B cell (primary cell): Measurements from ENCODE around the gene APBA3. TPM values are rescaled to one million over a fixed set of nuclear protein-coding genes. Genes with fewer than 3 reads are reported as not detected.

Source experiments
- ATAC-seq: fragments of 200-7000 bp; cut with Tn5 transposase; one replicate; pipeline ENCODE4 v1.10.0; 2021; ENCODE audit warnings: low read depth, mild to moderate bottlenecking, moderate number of reproducible peaks, moderate library complexity
- CTCF ChIA-PET: fragments of 350-600 bp; sonication (Branson Sonifier 250); formaldehyde crosslinking; loops from one replicate; lab custom pipeline; 2021; ENCODE audit warnings: antibody characterized with exemption, inconsistent platforms; lab: Charles Lee
- POLR2A ChIA-PET: fragments of 350-600 bp; sonication (Branson Sonifier 250); formaldehyde crosslinking; loops from one replicate; lab custom pipeline; 2021; ENCODE audit warnings: antibody characterized with exemption; lab: Charles Lee
- DNase-seq: peaks from one replicate; pipeline ENCODE4 v3.0.0; 2013
- H2AFZ ChIP-seq: 2 replicates; pipeline ENCODE4 v1.6.1; 2012; ENCODE audit warnings: mild to moderate bottlenecking, low read depth, low read length; ENCODE audit not compliant: insufficient read depth, poor library complexity, severe bottlenecking
- H3K27ac ChIP-seq, 2 donors: 1 replicate in 1 of 2; 2 replicates in 1 of 2; pipeline ENCODE4 v1.5.1; 2012 to 2013; ENCODE audit warnings: low read length in 2 of 2, mild to moderate bottlenecking in 2 of 2, moderate library complexity in 1 of 2
- H3K27me3 ChIP-seq, 4 experiments: fragments of 200-600 bp in 1 of 4; sonication (generic) in 1 of 4; replicated peaks in 1 of 4; 1 replicate in 2 of 4; 2 replicates in 2 of 4; pipeline versions ENCODE4 v1.6.1 to v1.7.0; 2013 to 2016; ENCODE audit warnings: low read length in 3 of 4, mild to moderate bottlenecking in 2 of 4, mixed read lengths in 1 of 4, moderate library complexity in 1 of 4; ENCODE audit not compliant: insufficient read depth in 4 of 4, control insufficient read depth in 3 of 4; ENCODE audit errors: control extremely low read depth in 1 of 4
- H3K36me3 ChIP-seq, 2 experiments: replicated peaks in 1 of 2; 1 replicate in 1 of 2; 2 replicates in 1 of 2; pipeline versions ENCODE4 v1.6.1 to v1.7.1; 2013; ENCODE audit warnings: low read length in 1 of 2; ENCODE audit not compliant: insufficient read depth in 2 of 2, control insufficient read depth in 1 of 2; ENCODE audit errors: control extremely low read depth in 1 of 2, extremely low read depth in 1 of 2
- H3K4me1 ChIP-seq, 2 donors: fragments of 200-600 bp in 1 of 2; sonication (generic) in 1 of 2; 1 replicate in 1 of 2; 2 replicates in 1 of 2; pipeline versions ENCODE4 v1.5.1 to v1.6.1; 2013 to 2017; ENCODE audit warnings: low read length in 2 of 2; ENCODE audit not compliant: control insufficient read depth in 2 of 2, insufficient read depth in 2 of 2
- H3K4me2 ChIP-seq: replicated peaks from 2 replicates; pipeline ENCODE3; 2012; ENCODE audit warnings: mild to moderate bottlenecking, low read depth, low read length; ENCODE audit not compliant: poor library complexity, severe bottlenecking
- H3K4me3 ChIP-seq, 5 experiments: fragments of 200-600 bp in 1 of 5; sonication (generic) in 1 of 5; 1 replicate in 3 of 5; 2 replicates in 2 of 5; pipeline versions ENCODE4 v1.5.1 to v1.7.0; 2011 to 2016; ENCODE audit warnings: low read length in 4 of 5, mild to moderate bottlenecking in 4 of 5, low read depth in 2 of 5, control low read depth in 1 of 5, moderate library complexity in 1 of 5; ENCODE audit not compliant: insufficient read depth in 1 of 5; ENCODE audit errors: control extremely low read depth in 1 of 5, extremely low read depth in 1 of 5
- H3K79me2 ChIP-seq: fragments of 200-600 bp; sonication (generic); one replicate; pipeline ENCODE4 v1.6.0; 2016; ENCODE audit warnings: low read length; ENCODE audit not compliant: control insufficient read depth, insufficient read depth
- H3K9ac ChIP-seq: fragments of 200-600 bp; sonication (generic); 2 replicates; pipeline ENCODE4 v1.6.1; 2017; ENCODE audit warnings: mild to moderate bottlenecking, low read length, moderate library complexity
- H3K9me3 ChIP-seq, 3 donors: one replicate each; pipeline versions ENCODE4 v1.6.1 to v1.7.1; 2013; ENCODE audit warnings: low read length in 2 of 3; ENCODE audit not compliant: control insufficient read depth in 2 of 3, insufficient read depth in 1 of 3; ENCODE audit errors: control extremely low read depth in 1 of 3
- H4K20me1 ChIP-seq: 2 replicates; pipeline ENCODE4 v1.6.0; 2012; ENCODE audit warnings: mild to moderate bottlenecking, low read length; ENCODE audit not compliant: insufficient read depth, control insufficient read depth, poor library complexity, severe bottlenecking
- H3K27ac Mint-ChIP-seq: one replicate; pipeline ENCODE4 v1.8.0; 2021; ENCODE audit warnings: mixed read lengths
- H3K27me3 Mint-ChIP-seq: one replicate; pipeline ENCODE4 v1.8.0; 2021; ENCODE audit warnings: mixed read lengths
- H3K4me1 Mint-ChIP-seq: one replicate; pipeline ENCODE4 v1.8.0; 2021; ENCODE audit warnings: mixed read lengths
- H3K4me3 Mint-ChIP-seq: one replicate; pipeline ENCODE4 v1.8.0; 2021; ENCODE audit warnings: mixed read lengths
- H3K9me3 Mint-ChIP-seq: one replicate; pipeline ENCODE4 v1.8.0; 2022; ENCODE audit warnings: mixed read lengths; ENCODE audit not compliant: insufficient read depth
- EZH2 ChIP-seq: IDR thresholded peaks from 2 replicates; pipeline ENCODE4 v1.6.1; 2012; ENCODE audit warnings: borderline replicate concordance, low read depth, mild to moderate bottlenecking, moderate library complexity, low read length; ENCODE audit not compliant: insufficient read depth, poor library complexity, severe bottlenecking
- WGBS: methylation state at CpG from one replicate; pipeline ENCODE4 v1.1.5; 2013; ENCODE audit warnings: missing lambda C conversion rate; ENCODE audit not compliant: insufficient coverage; 5-methylcytosine and 5-hydroxymethylcytosine counted together
- intact Hi-C: fragments of 100-400 bp; cut with micrococcal nuclease; formaldehyde crosslinking; loops from one replicate; pipeline ENCODE4 v1.10.0; 2022
- polyA plus RNA-seq: library from polyadenylated mRNA; depleted of rRNA; stranded (reverse); fragments of >200 nt; gene quantifications from 2 replicates; pipeline ENCODE4 v1.2.3, GENCODE V29; 2012
- total RNA-seq, 2 donors: library from RNA; stranded (reverse); fragments of 120-200 nt in 1 of 2; gene quantifications; 1 replicate in 1 of 2; 2 replicates in 1 of 2; pipeline versions ENCODE4 v1.2.3 to v1.2.4, GENCODE V29; 2013 to 2022
- TF ChIP-seq, protein P1 (sequence below): fragments of 200-600 bp; IDR thresholded peaks from one replicate; pipeline ENCODE4 v1.8.0; 2022; ENCODE audit warnings: antibody characterized with exemption, mild to moderate bottlenecking

The APBA3 gene
- total and polyA plus RNA-seq, 2 donors (not counting 1 experiment from before 2014, with no cell fraction given) = 61.4 to 91.2 TPM

DNA sequence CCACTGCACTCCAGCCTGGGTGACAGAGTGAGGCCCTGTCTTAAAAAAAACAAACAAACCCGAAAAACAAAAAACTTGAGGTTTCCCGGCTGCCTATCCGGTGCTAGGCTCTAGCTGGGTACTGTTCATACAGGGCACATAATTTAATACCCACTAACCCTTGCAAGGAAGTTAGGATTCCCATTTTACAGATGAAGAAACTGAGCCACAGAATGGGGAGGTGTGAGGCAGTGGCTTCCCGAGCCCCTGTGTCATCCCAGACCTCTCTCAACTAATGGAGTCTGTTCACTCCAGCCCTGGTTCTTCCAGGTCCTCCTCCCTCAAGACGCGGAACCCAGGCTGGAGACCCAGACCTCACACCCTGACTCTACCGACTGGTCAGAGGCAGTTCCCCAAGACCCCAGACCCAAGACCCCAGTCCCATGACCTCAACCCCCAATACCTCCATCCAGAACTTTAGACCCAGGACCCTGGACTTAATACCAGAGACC is 576 bp downstream of the APBA3 start:
- H3K9me3 Mint-ChIP-seq = no peaks in the 10 kb centered on the region
- TF ChIP-seq EZH2 = no peak
- TF ChIP-seq, protein P1, sequence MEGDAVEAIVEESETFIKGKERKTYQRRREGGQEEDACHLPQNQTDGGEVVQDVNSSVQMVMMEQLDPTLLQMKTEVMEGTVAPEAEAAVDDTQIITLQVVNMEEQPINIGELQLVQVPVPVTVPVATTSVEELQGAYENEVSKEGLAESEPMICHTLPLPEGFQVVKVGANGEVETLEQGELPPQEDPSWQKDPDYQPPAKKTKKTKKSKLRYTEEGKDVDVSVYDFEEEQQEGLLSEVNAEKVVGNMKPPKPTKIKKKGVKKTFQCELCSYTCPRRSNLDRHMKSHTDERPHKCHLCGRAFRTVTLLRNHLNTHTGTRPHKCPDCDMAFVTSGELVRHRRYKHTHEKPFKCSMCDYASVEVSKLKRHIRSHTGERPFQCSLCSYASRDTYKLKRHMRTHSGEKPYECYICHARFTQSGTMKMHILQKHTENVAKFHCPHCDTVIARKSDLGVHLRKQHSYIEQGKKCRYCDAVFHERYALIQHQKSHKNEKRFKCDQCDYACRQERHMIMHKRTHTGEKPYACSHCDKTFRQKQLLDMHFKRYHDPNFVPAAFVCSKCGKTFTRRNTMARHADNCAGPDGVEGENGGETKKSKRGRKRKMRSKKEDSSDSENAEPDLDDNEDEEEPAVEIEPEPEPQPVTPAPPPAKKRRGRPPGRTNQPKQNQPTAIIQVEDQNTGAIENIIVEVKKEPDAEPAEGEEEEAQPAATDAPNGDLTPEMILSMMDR = no peak
- Histone ChIP-seq H3K79me2 (peaks cover 52% of the 10 kb centered on the region), H3K27me3 (no peaks in the 10 kb centered on the region), H2AFZ (peak overlapping the region; percentile 77), H3K4me3 (peak overlapping the region; percentile 69 to 99 (median 84)), H3K4me2 (peak overlapping the region; percentile 95), H3K9ac (peak overlapping the region; percentile 87), H3K36me3 (peaks cover 0 to 18% of the 10 kb centered on the region in 2 experiments), H3K27ac (peak overlapping the region; percentile 79 to 95), H4K20me1 (peaks cover 13% of the 10 kb centered on the region), H3K9me3 (peaks cover 0 to 3% (median 0%) of the 10 kb centered on the region in 3 donors), H3K4me1 (peaks cover 25 to 35% of the 10 kb centered on the region in 2 donors)
- ChIA-PET CTCF (interaction anchor here (0.6 to 2.4 kb wide), 4 partner anchors 61 to 227 kb away, joined by 3 to 10 read pairs (median 4); partner anchors contain the start of gene DAPK3), POLR2A (interaction anchor here (0.6 kb wide), 1 partner anchor 80 kb away, joined by 4 read pairs; no protein-coding TSS in a partner anchor)
- H3K4me1 Mint-ChIP-seq = peaks cover 39% of the 10 kb centered on the region
- DNase-seq = no peak
- intact Hi-C loops = loop anchor here (1.0 to 10.0 kb wide), 9 partner anchors 40 to 1924 kb away; partner anchors contain the start of genes CHAF1A, DPP9, EEF2 and FZR1
- no peaks in the 10 kb centered on the region for H3K27me3 Mint-ChIP-seq
- peak overlapping the region; percentile 94 for H3K27ac Mint-ChIP-seq
- peak overlapping the region; percentile 94 for H3K4me3 Mint-ChIP-seq
- ATAC-seq = no peak
- WGBS = 18% methylated on average over 4 of the region's 7 CpGs
